HepG2 (cell line): Measurements from ENCODE around the gene CCDC88C. TPM values are rescaled to one million over a fixed set of nuclear protein-coding genes. Genes with fewer than 3 reads are reported as not detected.
A peak's percentile ranks its signal among the peaks of the same experiment; 100 is the strongest.

Experiments used
- ARID4A ChIP-seq: sonication (generic); formaldehyde crosslinking; IDR thresholded peaks from 2 replicates; pipeline ENCODE4 v1.5.0; 2020; ENCODE audit warnings: mild to moderate bottlenecking, missing genetic modification reagents, borderline replicate concordance
- ASH2L ChIP-seq: fragments of 300-600, 200-600 bp; sonication (generic); IDR thresholded peaks from 2 replicates; pipeline ENCODE4 v1.7.0; 2017; ENCODE audit warnings: low read depth, mild to moderate bottlenecking, moderate library complexity, mixed read lengths, low read length; ENCODE audit not compliant: insufficient read length
- DMAP1 ChIP-seq: IDR thresholded peaks from 2 replicates; pipeline ENCODE4 v1.6.1; 2016
- E2F2 ChIP-seq: sonication (generic); formaldehyde crosslinking; IDR thresholded peaks from 2 replicates; pipeline ENCODE4 v1.4.0; 2020; ENCODE audit warnings: missing genetic modification reagents, borderline replicate concordance
- GTF3A ChIP-seq: sonication (generic); formaldehyde crosslinking; conservative IDR thresholded peaks from 2 replicates; pipeline ENCODE4 v1.4.0; 2020; ENCODE audit warnings: mild to moderate bottlenecking, missing genetic modification reagents
- KAT7 ChIP-seq: IDR thresholded peaks from 2 replicates; pipeline ENCODE4 v1.6.1; 2018; ENCODE audit warnings: borderline replicate concordance, missing compliant biosample characterization
- RAD51 ChIP-seq: fragments of 450-650 bp; IDR thresholded peaks from 2 replicates; pipeline ENCODE4 v1.6.1; 2016; ENCODE audit warnings: borderline replicate concordance
- SALL2 ChIP-seq: sonication (generic); formaldehyde crosslinking; IDR thresholded peaks from 2 replicates; pipeline ENCODE4 v1.8.1; 2023; ENCODE audit warnings: mild to moderate bottlenecking, missing genetic modification reagents, inconsistent platforms
- SMARCE1 ChIP-seq: fragments of 450-650 bp; IDR thresholded peaks from 2 replicates; pipeline ENCODE4 v1.6.1; 2017; ENCODE audit warnings: borderline replicate concordance
- SMYD3 ChIP-seq: sonication (generic); formaldehyde crosslinking; IDR thresholded peaks from 2 replicates; pipeline ENCODE4 v1.8.1; 2023; ENCODE audit warnings: mild to moderate bottlenecking, missing genetic modification reagents
- TP53 ChIP-seq: sonication (generic); formaldehyde crosslinking; conservative IDR thresholded peaks from 2 replicates; pipeline ENCODE4 v1.4.0; 2020; ENCODE audit warnings: missing genetic modification reagents
- YEATS2 ChIP-seq: sonication (generic); formaldehyde crosslinking; IDR thresholded peaks from 2 replicates; pipeline ENCODE4 v1.4.0; 2020; ENCODE audit warnings: missing genetic modification reagents, borderline replicate concordance
- YY1 ChIP-seq: IDR thresholded peaks from 2 replicates; pipeline ENCODE4 v1.6.1; 2011; ENCODE audit warnings: low read length, low read depth, moderate library complexity, mild to moderate bottlenecking; ENCODE audit not compliant: insufficient read depth, insufficient replicate concordance
- ZNF101 ChIP-seq: sonication (generic); formaldehyde crosslinking; IDR thresholded peaks from 2 replicates; pipeline ENCODE4 v1.4.0; 2020; ENCODE audit warnings: mild to moderate bottlenecking, low read depth, missing genetic modification reagents, borderline replicate concordance
- ZNF30 ChIP-seq: sonication (generic); formaldehyde crosslinking; IDR thresholded peaks from 2 replicates; pipeline ENCODE4 v1.5.0; 2020; ENCODE audit warnings: mild to moderate bottlenecking, missing genetic modification reagents
- ZNF331 ChIP-seq: sonication (generic); formaldehyde crosslinking; IDR thresholded peaks from 2 replicates; pipeline ENCODE4 v1.4.0; 2020; ENCODE audit warnings: missing genetic modification reagents
- ZNF546 ChIP-seq: sonication (generic); formaldehyde crosslinking; conservative IDR thresholded peaks from 2 replicates; pipeline ENCODE4 v1.8.1; 2023; ENCODE audit warnings: mild to moderate bottlenecking, missing genetic modification reagents
- ZNF598 ChIP-seq: sonication (generic); formaldehyde crosslinking; IDR thresholded peaks from 2 replicates; pipeline ENCODE4 v1.5.1; 2020; ENCODE audit warnings: mild to moderate bottlenecking, missing genetic modification reagents, borderline replicate concordance
- polyA plus RNA-seq, 8 experiments: library from polyadenylated mRNA; depleted of rRNA in 3 of 8; stranded (reverse) in 7 of 8; unstranded in 1 of 8; fragments of >200 nt; fragmentation: Illumina TruSeq in 4 of 8; extraction: Trizol in 4 of 8; gene quantifications; 2 replicates each; pipeline versions ENCODE4 v1.2.1 to v1.2.3, GENCODE V29; 2011 to 2016; ENCODE audit warnings: low read depth in 4 of 8, missing spikeins in 1 of 8, mixed read lengths in 1 of 8; ENCODE audit not compliant: insufficient read depth in 1 of 8
- total RNA-seq, 5 experiments: library from RNA; depleted of rRNA; stranded (reverse); fragments of >200 nt; fragmentation: Illumina TruSeq; extraction: Trizol; gene quantifications; 2 replicates each; pipeline ENCODE4 v1.2.3, GENCODE V29; 2016; ENCODE audit warnings: low read depth in 1 of 5
- TF ChIP-seq, protein P1 (sequence below): sonication (generic); formaldehyde crosslinking; IDR thresholded peaks from 2 replicates; pipeline ENCODE4 v1.8.0; 2022; ENCODE audit warnings: low read depth, missing genetic modification reagents
- TF ChIP-seq, protein P2 (sequence below): sonication (generic); formaldehyde crosslinking; IDR thresholded peaks from 2 replicates; pipeline ENCODE4 v1.4.0; 2020; ENCODE audit warnings: missing genetic modification reagents

CCDC88C gene
- total and polyA plus RNA-seq, 2 of the 13 experiments (the other 11 are each of a cell fraction or from before 2014, with no cell fraction given), result 3.6 to 11.7 TPM

- TF ChIP-seq RAD51 (no peak), ZNF101 (CRISPR knock-in tag) (no peak), TP53 (CRISPR knock-in tag) (no peak), ZNF30 (CRISPR knock-in tag) (0 out of 2 replicates have a peak, but pooled peaks have one; percentile 44), ARID4A (CRISPR knock-in tag) (peak; percentile 33; the same call in 1 of the 2 replicates), YEATS2 (CRISPR knock-in tag) (no peak), ZNF331 (CRISPR knock-in tag) (no peak), GTF3A (CRISPR knock-in tag) (no peak), SMYD3 (CRISPR knock-in tag) (no peak), SALL2 (CRISPR knock-in tag) (no peak), KAT7 (CRISPR knock-in tag) (0 out of 2 replicates have a peak, but pooled peaks have one; percentile 5), DMAP1 (CRISPR knock-in tag) (peak; percentile 7; the same call in 1 of the 2 replicates), YY1 (no peak), SMARCE1 (no peak), E2F2 (CRISPR knock-in tag) (no peak), ZNF546 (CRISPR knock-in tag) (no peak), ASH2L (peak; percentile 62), ZNF598 (CRISPR knock-in tag) (no peak)
- TF ChIP-seq, protein P1, sequence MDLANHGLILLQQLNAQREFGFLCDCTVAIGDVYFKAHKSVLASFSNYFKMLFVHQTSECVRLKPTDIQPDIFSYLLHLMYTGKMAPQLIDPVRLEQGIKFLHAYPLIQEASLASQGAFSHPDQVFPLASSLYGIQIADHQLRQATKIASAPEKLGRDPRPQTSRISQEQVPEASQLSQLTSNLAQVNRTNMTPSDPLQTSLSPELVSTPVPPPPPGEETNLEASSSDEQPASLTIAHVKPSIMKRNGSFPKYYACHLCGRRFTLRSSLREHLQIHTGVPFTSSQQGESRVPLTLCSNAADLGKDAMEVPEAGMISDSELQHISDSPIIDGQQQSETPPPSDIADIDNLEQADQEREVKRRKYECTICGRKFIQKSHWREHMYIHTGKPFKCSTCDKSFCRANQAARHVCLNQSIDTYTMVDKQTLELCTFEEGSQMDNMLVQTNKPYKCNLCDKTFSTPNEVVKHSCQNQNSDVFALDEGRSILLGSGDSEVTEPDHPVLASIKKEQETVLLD (CRISPR knock-in tag), result no peak; the same call in 1 of the 2 replicates
- TF ChIP-seq, protein P2, sequence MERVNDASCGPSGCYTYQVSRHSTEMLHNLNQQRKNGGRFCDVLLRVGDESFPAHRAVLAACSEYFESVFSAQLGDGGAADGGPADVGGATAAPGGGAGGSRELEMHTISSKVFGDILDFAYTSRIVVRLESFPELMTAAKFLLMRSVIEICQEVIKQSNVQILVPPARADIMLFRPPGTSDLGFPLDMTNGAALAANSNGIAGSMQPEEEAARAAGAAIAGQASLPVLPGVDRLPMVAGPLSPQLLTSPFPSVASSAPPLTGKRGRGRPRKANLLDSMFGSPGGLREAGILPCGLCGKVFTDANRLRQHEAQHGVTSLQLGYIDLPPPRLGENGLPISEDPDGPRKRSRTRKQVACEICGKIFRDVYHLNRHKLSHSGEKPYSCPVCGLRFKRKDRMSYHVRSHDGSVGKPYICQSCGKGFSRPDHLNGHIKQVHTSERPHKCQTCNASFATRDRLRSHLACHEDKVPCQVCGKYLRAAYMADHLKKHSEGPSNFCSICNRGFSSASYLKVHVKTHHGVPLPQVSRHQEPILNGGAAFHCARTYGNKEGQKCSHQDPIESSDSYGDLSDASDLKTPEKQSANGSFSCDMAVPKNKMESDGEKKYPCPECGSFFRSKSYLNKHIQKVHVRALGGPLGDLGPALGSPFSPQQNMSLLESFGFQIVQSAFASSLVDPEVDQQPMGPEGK (CRISPR knock-in tag), result peak; percentile 45; the same call in 1 of the 2 replicates
Measured at GRCh38 chr14:91417120-91417982, at the start of gene CCDC88C (continued).
